ENCODE data around the gene DGKI.

Gene DGKI

DNA sequence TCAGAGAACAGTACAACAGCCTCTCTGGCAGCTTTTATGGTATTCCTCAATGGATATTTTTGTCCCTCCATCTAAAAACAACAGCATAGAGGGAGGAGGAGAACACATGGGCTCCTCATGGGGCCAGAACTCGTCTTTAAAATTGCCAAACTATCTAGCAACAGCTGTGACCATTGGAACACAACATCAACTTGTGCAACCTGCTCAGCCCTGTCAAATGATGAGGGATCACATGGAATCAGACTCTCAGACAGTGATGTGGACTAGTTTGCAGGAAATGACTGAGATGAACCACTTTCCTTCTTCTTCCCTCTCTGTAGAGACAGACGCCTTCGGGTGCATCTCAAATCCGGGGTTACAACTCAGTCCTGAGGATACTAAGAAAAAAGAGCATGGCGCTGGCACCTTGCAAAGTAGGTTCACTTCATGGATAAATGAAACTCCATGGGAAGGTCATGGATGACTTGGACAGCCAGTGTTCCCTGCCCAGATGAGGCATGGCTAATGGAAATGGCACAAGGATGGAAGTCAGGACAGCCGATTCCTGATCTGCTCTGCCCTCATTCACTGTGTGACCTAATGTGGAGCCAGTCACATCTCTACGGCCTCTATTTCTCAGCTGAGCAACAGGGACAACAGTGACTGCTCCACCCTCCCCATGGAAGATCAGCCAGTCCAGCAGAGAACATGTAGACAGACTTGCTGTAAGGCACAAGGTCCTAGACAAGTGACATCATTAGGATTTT lies 24.6 kb upstream of the DGKI start:
- no peak for DNase-seq

DNA sequence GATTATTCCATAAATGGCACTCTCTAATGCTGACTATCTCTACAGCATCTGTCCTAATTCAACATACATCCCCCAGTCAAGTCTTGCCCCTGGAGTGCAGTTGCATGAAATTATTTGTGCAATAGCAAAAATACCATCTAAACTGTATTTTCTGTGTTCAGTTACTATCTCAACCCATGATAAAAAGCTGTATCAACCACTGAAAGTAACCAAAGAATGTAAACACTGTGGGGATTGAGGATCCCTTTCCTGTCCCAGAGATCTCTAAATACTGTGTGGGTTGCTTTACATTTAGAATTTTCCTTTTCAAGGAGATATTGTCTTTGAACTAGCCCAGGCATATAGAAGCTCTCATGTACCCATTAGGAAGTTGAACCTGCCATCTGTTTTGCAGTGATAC lies 23.9 kb upstream of the DGKI start:
- no peak for DNase-seq

DNA sequence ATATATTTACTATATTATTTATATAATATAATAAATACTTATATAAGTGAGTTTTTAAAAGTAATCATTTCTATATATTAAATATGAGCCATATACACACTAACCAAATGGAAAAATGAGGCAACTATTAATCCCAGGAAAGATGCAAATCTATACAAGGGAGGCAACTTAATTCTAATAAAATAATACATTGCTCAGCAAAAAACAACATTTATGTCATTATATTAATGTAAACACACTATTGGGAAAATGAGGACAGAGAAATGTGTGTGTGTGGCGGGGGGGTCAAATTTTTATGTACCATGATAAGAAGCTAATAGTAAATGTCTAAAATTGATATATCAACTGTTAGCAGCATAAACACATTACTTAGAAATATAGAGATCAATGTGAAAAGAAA lies 23.3 kb upstream of the DGKI start:
- DNase-seq: no peak

DNA sequence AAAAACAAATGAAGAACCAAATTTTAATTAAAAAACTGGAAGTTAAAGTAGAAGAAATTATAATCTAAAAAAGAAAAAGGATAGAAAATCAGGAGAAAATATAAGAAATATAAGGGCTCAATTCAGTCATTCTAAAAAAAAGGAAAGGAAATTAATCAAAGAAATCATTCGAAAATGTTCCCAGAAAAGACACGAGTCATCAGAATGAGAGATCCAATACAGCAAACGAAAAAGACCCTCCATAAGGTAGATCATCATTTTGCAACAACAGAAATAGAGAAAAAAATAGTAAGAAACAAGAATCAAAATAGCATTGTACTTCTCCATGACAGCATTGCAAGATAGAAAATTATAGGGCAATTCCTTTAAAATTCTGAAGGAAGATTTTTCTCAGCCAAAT lies 22.5 kb upstream of the DGKI start:
- DNase-seq: no peak

DNA sequence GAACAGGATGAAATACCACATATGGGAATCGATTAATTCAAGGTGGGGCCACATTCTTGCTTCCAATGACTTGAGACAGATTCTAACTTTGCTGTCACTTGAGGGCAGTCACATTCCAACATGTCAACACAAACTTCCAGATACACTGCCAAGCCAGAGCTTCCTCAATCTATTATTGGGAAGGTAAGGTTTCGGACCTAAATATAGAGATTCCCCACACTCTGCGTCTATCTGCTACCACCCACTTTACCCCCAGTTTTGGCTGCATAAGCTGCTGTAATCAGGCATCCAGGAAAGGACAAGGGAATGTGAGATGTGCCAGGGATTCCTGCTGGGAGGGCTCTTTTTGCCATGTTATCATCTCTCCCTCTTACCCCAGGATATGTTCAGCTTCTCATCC lies 20.5 kb upstream of the DGKI start:
- DNase-seq: no peak

DNA sequence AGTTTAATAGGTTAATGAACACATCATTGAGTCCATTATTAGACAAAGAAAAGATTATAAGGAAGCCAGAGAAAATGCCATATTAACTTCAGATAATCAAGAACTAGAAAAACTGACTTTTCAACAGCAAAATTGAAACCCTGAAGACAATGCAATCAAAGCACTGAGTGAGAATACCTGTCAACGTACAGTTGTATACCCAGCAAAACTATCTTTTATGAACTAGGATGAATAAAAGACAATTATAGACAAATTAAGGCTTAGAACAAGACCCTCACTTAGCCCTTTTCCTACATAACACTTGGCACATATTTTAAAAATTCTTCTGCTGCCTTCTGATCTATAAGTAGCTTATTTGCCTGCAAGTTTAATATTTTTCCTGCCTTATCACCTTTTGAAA lies 19.0 kb upstream of the DGKI start:
- no peak for DNase-seq

DNA sequence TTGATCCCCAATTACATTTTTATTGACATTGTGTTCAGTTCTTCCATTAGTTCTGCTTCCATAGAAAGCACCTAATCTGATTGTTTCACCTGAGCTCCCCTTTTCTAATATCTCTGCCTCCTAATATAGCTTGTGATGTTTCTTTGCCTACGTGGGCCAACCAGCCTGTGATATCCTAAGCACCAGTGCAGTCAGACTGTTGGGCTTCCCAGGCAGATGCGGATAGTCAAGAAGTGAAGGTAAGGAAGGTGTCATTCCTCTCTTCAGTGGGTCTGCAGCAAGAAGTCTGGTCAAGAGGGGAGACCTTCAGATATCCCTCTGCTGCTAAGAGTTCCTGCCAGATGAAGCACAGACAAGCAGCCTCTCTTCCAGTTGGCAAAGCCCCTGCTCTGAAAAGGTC lies 16.2 kb upstream of the DGKI start:
- no peak for DNase-seq

DNA sequence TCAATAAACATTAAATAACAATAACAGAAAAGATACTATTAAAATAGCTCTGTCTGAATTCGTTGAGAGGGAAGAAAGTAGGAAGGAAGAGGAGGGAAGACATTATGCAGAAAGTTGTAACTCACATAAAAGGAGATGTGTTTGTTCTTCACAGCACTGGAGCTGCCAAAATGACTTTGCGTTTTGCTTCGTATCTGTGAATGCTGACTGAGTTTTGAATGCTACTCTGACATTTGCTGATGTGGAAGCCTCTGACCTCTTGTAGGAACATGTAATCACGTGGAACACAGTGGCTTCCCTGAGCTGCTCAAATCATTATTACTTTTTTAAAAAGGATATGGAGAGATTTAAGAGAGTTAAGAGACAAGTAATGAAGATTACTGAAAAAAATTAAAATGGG lies 15.6 kb upstream of the DGKI start:
- no peak for DNase-seq

DNA sequence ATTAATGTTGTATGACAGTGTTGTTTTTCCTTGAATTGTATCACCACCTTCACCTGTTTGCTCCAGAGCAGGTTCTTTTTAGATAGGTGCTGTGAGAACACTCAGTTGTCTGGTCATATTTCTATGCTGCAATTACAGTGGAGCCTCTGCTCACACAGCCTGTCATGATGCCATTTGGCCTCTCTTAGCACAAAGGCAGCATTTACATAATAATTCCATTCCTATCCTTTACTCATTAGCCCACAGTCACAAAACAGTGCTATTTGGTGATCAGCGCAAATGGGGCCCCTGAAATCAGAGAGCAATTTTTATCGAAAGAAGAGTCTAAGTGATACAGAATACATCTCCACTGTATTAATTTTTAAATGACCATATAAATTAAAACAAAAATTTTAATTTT lies 13.8 kb upstream of the DGKI start:
- no peak for DNase-seq

DNA sequence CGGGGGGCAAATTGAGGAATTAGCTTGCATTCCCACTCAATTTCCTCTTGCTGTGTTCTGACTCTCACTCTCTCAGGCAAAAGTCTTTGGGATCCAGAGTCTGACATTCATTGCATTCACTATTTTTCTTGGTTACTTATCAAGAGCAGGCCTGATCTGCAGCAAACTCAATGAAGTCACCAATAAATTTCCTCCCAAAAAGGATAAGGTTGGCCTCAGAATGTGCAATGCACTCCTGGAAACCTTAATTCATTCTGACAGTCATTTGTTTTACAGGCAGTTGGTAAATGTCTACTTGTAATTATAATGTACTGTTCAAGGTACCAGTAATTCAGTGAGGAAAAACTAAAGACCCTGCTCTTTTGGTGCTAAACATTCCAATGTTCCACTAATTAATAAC lies 6.3 kb upstream of the DGKI start:
- DNase-seq: no peak

DNA sequence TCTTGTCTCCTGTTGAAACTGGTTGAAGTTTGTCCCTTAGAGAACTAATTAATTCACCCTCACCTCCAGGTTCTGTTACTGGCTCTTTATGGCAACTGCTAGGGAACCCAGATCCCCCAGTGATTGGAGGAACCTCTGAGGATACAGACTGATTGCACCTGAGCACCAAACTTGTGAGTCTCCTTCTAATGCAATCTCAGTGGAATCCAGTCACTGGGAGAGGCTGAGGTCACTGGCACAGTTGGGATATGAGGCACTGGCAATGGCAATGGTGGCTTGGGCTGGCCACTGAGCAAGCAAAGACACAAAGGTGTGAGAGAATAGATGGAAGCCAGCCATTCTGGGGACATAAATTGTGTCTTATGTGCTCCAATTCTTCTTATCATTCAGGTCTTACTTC lies 5.3 kb upstream of the DGKI start:
- DNase-seq: no peak

DNA sequence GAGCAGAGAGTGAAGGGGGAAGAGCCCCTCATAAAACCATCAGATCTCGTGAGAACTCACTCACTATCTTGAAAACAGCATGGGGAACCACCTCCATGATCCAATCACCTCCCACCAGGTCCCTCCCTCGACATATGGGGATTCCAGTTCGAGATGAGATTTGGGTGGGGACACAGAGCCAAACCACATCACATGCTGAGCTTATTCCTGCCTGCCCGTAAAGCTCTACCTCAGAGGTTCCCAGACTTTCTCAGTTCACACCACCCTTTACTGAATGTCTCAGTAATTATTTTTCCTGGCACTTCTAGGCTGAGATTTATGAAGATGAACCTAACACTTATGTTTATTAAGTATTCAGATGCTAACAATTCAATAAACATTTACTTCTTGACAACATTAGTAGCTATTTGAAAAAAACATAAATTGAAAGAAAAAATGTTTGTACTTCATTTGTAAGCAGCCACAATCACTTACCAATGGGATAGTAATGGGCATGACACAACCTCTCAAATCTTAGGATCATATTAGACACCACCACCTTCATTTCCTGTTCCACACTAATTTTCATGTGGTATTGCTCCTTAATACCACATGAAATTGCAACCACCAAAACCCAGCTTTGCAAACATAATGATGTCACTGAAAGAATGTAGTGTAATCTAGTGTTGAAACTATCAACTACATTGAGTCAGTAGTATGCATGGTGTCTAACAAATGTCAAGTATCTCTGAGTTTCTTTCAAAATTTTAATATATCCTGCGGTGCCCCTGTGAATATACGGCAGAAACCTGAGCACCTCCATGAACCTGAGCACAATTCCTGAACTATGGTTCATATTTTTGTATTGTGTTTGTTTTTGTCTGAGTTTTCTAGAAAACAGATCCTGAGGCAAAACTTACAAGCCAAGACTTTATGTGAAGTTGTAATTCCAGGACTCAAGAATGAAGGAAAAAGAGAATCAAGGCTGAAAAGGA lies 4.5 kb upstream of the DGKI start:
- DNase-seq: no peak

DNA sequence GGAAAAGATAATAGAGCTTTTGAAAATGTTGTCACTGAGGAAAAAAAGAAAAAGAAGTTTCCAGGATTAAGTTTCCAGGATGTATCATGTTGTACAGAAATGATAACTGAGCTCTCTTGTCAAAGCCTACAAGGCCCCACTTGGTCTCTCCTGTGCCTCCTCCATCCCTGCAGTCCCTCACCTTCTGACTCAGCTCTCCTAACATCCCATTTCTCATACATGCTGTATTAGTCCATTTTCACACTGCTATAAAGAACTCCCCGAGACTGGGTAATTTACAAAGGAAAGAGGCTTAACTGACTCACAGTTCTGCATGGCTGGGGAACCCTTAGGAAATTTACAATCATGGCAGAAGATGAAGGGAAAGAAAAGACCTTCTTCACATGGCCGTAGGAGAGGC lies 3.8 kb upstream of the DGKI start:
- no peak for DNase-seq

DNA sequence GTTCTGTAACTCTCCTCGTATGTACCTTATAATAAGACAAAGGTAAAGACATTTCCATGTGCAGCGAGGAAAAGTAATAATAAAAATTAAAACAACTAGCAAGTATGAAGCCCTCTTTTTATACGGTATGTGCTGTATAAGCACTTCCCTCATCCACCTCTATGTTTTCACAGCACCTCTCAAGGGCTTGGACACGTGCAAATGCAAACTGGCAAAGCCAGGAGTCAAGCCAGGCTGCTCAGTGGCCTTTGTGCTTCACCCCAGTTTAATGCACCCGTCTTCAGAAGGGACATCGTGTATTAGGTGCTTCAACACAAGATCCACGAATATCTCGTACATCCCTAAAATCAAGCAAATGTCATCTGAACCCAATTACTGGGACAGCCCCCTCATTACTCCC lies 1.3 kb upstream of the DGKI start:
- DNase-seq: no peak

DNA sequence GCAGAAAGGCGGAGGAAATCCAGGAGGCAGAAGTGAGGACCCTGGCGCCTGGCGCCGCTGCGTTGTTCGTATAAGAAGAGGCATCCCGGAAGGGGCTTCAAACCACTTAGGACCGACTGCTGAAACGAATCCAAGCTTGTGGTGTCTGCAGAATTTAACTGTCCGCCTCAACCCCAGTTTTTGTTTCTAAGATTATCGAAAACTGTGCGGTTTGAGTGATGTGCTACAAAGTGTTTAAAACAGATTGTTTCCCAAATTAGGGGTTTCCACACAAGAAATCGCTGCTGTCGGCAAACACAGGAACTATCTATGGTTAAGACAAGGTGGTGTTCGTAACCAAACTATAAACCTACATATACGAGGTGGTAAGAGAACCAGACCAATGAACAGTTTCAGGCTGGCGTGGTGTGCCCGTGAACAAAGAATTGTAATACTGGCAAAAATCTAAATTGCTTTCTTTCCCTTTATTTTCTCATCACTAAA lies 835 bp upstream of the DGKI start:
- no peak for DNase-seq

DNA sequence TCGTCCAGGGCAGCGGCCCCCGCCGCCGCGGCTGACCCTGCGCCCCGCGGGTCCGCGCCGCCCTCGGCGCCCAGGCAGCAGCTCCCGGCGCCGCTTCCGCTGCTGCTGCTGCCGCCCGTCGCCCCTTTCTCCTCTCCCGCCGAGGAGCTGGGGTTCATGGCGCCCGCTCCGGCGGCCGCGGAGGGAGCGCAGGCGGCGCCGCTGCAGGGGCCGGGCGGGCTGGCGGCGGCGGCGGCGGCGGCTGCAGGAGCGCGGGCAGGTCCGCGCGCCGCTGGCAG lies 286 bp downstream of the DGKI start:
- DNase-seq: no peak

DNA sequence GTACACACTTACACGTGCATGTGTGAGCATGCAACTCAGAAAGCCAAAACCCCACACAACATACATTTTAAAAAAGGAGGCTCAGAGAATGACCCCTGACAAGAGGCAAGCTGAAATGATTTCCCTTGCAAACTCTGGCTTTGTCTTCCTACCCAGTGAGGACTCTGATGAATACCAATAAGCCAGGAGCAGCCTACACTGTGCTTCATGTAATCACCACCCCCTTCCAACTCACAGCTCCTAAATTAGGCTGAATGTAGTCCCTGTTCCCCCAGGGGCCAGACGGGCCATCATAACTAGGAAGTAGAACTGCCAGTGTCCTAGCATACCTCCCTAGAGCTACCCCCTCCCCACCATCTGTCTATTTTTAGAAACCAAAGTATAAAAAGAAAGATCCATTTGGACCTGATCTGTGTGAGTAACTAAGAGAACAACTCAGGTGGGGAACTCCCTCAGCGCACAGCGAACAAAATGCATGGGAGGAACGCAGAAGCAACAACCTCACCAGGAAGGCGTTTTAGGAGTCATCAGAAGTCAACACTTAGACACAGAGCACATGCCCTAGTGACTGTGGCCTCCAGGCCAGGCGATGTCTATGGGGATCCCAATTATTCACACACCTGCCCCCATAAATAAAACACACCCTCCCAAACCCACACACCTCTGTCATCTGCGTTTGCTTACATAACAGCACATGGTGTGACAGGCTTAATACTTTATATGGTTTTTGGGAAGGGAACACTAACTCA lies 1.9 kb downstream of the DGKI start:
- DNase-seq: no peak

DNA sequence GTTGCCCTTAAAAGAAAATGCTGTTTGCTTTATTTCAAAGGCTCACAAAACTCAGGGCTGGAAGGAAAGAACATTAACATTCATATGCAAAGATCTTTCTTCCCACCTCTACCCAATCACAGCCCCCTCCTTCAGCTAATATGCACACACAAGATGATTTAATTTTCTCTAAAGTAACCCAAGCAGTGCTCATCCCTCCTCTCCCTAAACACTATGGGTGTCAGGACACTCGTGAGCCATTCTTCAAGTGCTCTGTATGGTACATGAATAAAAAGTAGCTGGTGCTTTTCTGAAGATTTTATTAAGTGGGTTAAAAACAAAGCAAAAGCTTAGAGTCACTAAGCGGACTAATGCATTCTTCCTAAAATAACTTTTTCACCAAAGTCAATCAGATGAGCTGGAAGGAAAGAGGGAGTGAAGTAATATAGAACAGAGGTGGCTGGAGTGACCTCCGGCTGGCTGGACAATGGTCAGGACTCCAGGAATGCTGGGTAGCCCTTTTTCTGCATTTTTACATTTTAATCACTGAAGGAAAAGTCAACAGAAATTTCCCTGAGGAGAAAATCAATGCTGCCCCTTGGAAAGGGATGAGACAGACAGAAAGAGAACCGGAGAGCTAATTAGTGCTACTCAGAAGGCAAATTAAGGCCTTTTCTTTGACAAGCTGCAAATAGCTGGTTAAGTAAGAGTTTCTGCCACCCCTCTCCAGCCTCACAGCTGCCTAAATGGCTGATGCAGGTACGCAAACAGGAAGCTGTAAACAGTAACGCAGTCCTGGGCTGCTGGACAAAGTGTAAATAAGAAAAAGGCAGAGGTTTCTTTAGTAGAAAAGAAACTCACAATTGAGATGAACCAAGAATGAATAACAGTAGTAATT lies 6.6 kb downstream of the DGKI start:
- DNase-seq: no peak

DNA sequence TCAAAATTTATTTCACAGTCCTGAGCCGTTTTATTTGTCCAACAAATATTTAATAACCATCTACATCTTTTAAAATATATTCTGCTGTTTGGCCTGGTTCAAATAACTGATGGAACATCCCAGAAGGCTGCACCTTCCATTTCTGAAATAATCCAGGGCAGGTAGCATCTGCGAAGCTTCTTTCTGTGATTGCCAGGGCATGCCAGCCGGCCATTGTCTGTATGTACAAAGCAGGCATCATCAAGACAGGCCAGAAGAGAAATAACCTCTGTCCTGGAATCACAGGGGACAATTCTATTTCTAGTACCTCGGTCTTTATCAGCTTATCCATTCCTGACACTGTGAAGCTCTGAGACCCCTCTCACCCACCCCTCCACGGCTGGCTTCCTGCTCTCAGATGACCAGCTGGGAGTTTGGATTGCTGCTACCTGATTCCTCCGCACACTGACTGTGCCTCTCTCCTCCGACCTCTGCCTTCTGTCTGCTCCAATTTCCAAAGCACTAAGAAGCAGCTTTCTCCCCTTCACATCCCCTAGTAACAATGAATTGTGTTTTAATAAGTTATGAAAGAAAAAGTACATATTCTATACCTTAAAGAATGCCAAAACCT lies 8.0 kb downstream of the DGKI start:
- no peak for DNase-seq

DNA sequence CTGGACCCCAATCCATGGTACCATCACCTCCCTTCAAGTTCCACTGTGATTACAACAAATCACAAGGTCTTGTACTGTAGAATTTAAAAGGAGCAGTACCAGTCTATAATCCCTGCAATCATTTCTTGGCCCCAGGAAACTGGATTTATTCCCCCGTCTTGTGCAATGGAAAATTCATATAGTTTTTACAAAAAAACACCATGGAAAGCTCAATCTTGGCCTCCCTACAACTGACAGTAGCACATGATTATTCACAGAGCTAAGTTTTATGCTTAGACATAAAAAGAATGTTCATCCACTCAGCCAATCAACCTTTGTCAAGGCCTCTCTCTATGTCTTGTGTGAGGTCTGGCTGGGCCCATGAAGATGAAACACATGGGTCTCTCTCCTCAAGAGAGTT lies 10.2 kb downstream of the DGKI start:
- no peak for DNase-seq

DNA sequence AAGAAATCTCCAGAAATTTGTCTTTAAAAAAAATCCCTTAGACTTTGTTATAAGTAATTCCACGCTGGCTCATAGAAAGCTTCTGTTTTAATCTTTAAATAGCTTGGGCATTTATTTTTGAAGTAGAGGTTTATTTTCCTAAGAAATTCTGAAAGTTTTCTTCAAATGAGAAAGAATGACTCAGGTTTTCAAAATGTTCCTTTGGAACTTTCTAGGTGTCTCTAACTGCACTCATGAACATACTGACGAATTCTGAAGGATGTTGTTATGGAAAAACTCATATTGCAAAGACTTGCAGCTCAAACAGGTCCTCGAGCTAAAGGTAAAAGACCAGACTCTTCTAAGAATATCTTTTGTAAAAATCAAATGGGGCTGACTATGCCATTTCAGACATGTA lies 10.7 kb downstream of the DGKI start:
- no peak for DNase-seq

DNA sequence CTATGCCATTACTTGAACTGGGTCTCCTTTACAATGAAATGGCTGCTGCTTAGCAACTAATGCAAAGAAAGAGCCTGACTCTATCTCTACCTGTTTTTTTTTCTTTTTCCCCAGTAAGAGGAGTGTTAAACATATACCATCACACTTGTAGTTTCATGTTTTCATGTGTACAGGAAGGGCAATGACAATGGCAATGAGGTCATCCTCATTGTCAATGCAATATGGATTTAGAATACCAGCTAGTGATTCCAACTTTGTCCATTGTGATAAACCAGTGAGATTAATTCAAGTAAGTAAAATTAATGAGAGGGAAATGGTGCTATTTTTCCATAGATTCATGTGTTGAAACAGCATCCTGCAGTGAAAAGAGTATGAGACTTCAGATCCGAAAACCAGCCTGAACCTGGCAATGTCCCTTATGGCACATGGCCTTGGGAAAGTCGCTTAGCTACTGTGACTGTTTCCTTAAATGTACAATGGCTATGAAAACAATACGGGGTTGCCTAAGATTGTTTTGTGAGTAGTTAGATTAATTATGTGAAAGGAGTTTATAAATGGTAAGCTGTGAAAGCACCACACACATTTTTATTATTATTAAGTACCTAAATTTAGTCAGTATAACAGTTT lies 11.2 kb downstream of the DGKI start:
- no peak for DNase-seq
